Measurements from ENCODE around the gene PDE6A.

DNA sequence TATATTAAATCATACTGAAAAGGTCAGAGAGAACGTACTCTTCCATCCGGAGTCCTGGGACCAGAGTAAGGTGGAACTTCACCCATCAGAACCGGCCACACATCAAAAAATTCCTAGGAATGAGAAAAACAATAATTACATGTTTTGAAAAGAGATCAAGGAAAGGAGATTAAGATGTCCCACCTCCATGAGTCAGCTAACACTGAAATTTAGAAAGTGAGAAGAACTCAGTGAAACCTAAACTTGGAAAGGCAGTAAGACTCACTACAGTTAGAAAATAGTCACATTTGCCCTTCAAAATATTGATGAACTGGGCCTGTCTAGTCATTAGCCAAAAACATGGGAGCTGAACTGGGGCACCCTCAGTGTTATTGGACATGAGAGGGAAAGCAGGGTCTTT, 23.0 kb downstream of the PDE6A start:
- TF ChIP-seq, protein P1, sequence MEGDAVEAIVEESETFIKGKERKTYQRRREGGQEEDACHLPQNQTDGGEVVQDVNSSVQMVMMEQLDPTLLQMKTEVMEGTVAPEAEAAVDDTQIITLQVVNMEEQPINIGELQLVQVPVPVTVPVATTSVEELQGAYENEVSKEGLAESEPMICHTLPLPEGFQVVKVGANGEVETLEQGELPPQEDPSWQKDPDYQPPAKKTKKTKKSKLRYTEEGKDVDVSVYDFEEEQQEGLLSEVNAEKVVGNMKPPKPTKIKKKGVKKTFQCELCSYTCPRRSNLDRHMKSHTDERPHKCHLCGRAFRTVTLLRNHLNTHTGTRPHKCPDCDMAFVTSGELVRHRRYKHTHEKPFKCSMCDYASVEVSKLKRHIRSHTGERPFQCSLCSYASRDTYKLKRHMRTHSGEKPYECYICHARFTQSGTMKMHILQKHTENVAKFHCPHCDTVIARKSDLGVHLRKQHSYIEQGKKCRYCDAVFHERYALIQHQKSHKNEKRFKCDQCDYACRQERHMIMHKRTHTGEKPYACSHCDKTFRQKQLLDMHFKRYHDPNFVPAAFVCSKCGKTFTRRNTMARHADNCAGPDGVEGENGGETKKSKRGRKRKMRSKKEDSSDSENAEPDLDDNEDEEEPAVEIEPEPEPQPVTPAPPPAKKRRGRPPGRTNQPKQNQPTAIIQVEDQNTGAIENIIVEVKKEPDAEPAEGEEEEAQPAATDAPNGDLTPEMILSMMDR (IDR thresholded peaks at IDR 0.05) = no peak
- no peak for TF ChIP-seq POLR2A (IDR thresholded peaks at IDR 0.05)

Data from tibial nerve (tissue), 3 donors.